ENCODE results near the gene HEATR5A. TPM values are rescaled to one million over a fixed set of nuclear protein-coding genes. Genes with fewer than 3 reads are reported as not detected.

The HEATR5A gene
- total and polyA plus RNA-seq, 9 of the 15 experiments (the other 6 are each of a cell fraction or from before 2014, with no cell fraction given), result 8.0 to 50.9 (median 23.0) TPM

DNA sequence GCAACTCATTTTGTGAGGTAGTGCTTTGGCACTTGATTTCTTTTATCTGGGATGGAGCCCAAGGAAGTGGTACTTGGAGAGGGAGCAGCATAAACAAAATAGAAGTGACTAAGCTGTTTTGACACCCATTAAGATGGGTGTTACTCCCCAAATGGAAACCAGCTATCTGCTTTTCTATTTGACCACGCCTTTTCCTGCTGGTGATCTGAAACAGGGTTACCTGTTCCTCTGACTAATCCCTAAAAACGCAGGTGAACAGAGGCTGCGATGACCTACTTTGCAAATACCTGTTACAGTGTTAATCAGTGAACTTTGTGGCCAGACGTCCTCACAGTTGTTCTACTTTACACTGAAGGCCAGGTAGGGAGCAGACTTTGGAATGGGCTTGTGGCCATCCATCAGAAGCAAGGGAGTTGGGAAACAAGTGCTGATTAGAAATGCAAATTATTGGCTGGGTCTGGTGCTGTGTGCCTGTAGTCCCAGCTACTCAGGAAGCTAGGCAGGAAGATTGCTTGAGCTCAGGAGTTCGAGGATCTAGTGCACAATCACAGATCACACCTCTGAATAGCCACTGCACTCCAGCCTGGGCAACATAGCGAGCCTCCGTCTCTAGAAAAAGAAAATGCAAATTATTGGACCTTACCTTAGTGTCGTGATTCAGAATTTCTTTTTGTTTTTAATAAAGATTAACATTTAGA lies 154.5 kb downstream of the HEATR5A start (continued):
- TF ChIP-seq HES1 (IDR thresholded peaks at IDR 0.05; ENCODE audit: low read depth), result no peak
- no peak for TF ChIP-seq PURB (CRISPR knock-in tag; IDR thresholded peaks at IDR 0.05; ENCODE audit: low read depth)
- 0 out of 2 replicates have a peak, but pooled peaks have one; percentile 15 for TF ChIP-seq DPF2 (IDR thresholded peaks at IDR 0.05)
- TF ChIP-seq TOE1 (IDR thresholded peaks at IDR 0.05; ENCODE audit: borderline replicate concordance), result no peak
- TF ChIP-seq TOE1 (CRISPR knock-in tag; IDR thresholded peaks at IDR 0.05; ENCODE audit: borderline replicate concordance, low read depth), result no peak
- TF ChIP-seq RHOXF2B (CRISPR knock-in tag; conservative IDR thresholded peaks at IDR 0.05), result no peak
- TF ChIP-seq MAFK (IDR thresholded peaks at IDR 0.05; ENCODE audit: low read length), result peak; percentile 17; the same call in 1 of the 2 replicates
- peak; percentile 74 for TF ChIP-seq NFE2 (IDR thresholded peaks at IDR 0.05; ENCODE audit: low read depth)
- no peak for TF ChIP-seq ZKSCAN1 (IDR thresholded peaks at IDR 0.05; ENCODE audit: low read depth, low read length)
- no peak for TF ChIP-seq HNRNPUL1 (IDR thresholded peaks at IDR 0.05; ENCODE audit: low read length)
- no peak for TF ChIP-seq SNIP1 (IDR thresholded peaks at IDR 0.05; ENCODE audit: low read depth)
- TF ChIP-seq, protein P1, sequence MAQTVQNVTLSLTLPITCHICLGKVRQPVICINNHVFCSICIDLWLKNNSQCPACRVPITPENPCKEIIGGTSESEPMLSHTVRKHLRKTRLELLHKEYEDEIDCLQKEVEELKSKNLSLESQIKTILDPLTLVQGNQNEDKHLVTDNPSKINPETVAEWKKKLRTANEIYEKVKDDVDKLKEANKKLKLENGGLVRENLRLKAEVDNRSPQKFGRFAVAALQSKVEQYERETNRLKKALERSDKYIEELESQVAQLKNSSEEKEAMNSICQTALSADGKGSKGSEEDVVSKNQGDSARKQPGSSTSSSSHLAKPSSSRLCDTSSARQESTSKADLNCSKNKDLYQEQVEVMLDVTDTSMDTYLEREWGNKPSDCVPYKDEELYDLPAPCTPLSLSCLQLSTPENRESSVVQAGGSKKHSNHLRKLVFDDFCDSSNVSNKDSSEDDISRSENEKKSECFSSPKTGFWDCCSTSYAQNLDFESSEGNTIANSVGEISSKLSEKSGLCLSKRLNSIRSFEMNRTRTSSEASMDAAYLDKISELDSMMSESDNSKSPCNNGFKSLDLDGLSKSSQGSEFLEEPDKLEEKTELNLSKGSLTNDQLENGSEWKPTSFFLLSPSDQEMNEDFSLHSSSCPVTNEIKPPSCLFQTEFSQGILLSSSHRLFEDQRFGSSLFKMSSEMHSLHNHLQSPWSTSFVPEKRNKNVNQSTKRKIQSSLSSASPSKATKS (CRISPR knock-in tag; IDR thresholded peaks at IDR 0.05), result no peak
- TF ChIP-seq DACH1 (IDR thresholded peaks at IDR 0.05; ENCODE audit: partially characterized antibody), result no peak
- TF ChIP-seq FOXJ2 (tag; IDR thresholded peaks at IDR 0.05), result peak; percentile 19; the same call in 1 of the 2 replicates
- no peak for TF ChIP-seq LEF1 (IDR thresholded peaks at IDR 0.05)
- no peak for TF ChIP-seq FOXA1 (IDR thresholded peaks at IDR 0.05; ENCODE audit: borderline replicate concordance)
- no peak for TF ChIP-seq SNRNP70 (optimal IDR thresholded peaks at IDR 0.05; ENCODE audit: low read depth, low read length)
- TF ChIP-seq ATF1 (CRISPR knock-in tag; IDR thresholded peaks at IDR 0.05), result no peak
- no peak for TF ChIP-seq ATF1 (tag; IDR thresholded peaks at IDR 0.05)
- TF ChIP-seq HDAC3 (IDR thresholded peaks at IDR 0.05; ENCODE audit: borderline replicate concordance, partially characterized antibody), result no peak
- no peak for TF ChIP-seq GTF2F1 (IDR thresholded peaks at IDR 0.05; ENCODE audit: low read depth, low read length)
- TF ChIP-seq ELF2 (CRISPR knock-in tag; IDR thresholded peaks at IDR 0.05), result no peak
- no peak for TF ChIP-seq MEF2A (IDR thresholded peaks at IDR 0.05; ENCODE audit: control insufficient read depth, low read depth, low read length)
- TF ChIP-seq FOXK2 (conservative IDR thresholded peaks at IDR 0.05 in 1 of 2, IDR thresholded peaks at IDR 0.05 in 1 of 2; ENCODE audit: low read depth in 2 of 2), result no peak
- no peak for TF ChIP-seq NCOR1 (IDR thresholded peaks at IDR 0.05)
- TF ChIP-seq ZNF766 (CRISPR knock-in tag; conservative IDR thresholded peaks at IDR 0.05), result no peak
- TF ChIP-seq ZNF24 (IDR thresholded peaks at IDR 0.05), result no peak
- no peak for TF ChIP-seq ETV1 (tag; conservative IDR thresholded peaks at IDR 0.05; ENCODE audit: low read depth)
- no peak for TF ChIP-seq NEUROD1 (IDR thresholded peaks at IDR 0.05; ENCODE audit: borderline replicate concordance, low read depth, low read length, partially characterized antibody)
- no peak for TF ChIP-seq CREM (IDR thresholded peaks at IDR 0.05; ENCODE audit: low read depth)
- TF ChIP-seq TAL1 (IDR thresholded peaks at IDR 0.05), result no peak
